GM12878 (cell line): ENCODE data around the gene SP3. TPM values are rescaled to one million over a fixed set of nuclear protein-coding genes. Genes with fewer than 3 reads are reported as not detected.

Experiments
- ATAC-seq: fragments of 200-7000 bp; cut with Tn5 transposase; 3 replicates; pipeline ENCODE4 v1.9.1; 2020; ENCODE audit warnings: mild to moderate bottlenecking, moderate library complexity
- BruUV-seq: library from RNA; stranded (reverse); fragments of 400-500 nt; replicated peaks from 2 replicates; lab custom pipeline; 2021; lab: Mats Ljungman, UMichigan
- CTCF ChIA-PET: fragments of 300-600 bp; sonication (Branson Sonifier 250); formaldehyde crosslinking; extraction: SDS; loops from one replicate; lab custom pipeline; 2021; ENCODE audit warnings: inconsistent platforms; lab: Yijun Ruan, JAX
- POLR2A ChIA-PET: fragments of 350-600 bp; formaldehyde crosslinking; extraction: SDS; loops from one replicate; lab custom pipeline; 2021; ENCODE audit warnings: inconsistent platforms; lab: Charles Lee
- RAD21 ChIA-PET: fragments of 300-600 bp; sonication (Branson Sonifier 250); formaldehyde crosslinking; loops from one replicate; lab custom pipeline; 2023; ENCODE audit warnings: antibody characterized with exemption; ENCODE audit not compliant: unreplicated experiment; lab: Charles Lee
- SMC1A ChIA-PET: fragments of 300-600 bp; sonication (Branson Sonifier 250); formaldehyde crosslinking; loops from one replicate; lab custom pipeline; 2023; ENCODE audit not compliant: unreplicated experiment, uncharacterized antibody; lab: Charles Lee
- DNase-seq: peaks from one replicate; pipeline ENCODE4 v3.0.0-alpha.2; 2011; ENCODE audit warnings: low read depth, low spot score
- FAIRE-seq: peaks from 3 replicates; lab custom pipeline; 2011; peaks lifted over from hg19 to GRCh38; lab: Jason Lieb, UNC
- H2AFZ ChIP-seq: 2 replicates; pipeline ENCODE4 v1.6.0; 2011; ENCODE audit warnings: low read depth, low read length, control low read depth; ENCODE audit not compliant: control insufficient read depth
- H3K27ac ChIP-seq: 2 replicates; pipeline ENCODE4 v1.5.1; 2011; ENCODE audit warnings: control low read depth; ENCODE audit not compliant: control insufficient read depth, insufficient read depth
- H3K27me3 ChIP-seq, 2 experiments: replicated peaks in 1 of 2; 2 replicates each; pipeline versions ENCODE4 v1.6.0 to v1.6.1; 2011; ENCODE audit warnings: low read length in 1 of 2; ENCODE audit not compliant: control insufficient read depth in 2 of 2, insufficient read depth in 2 of 2
- H3K36me3 ChIP-seq, 2 experiments: 2 replicates each; pipeline ENCODE4 v1.5.1; 2011; ENCODE audit warnings: low read length in 1 of 2; ENCODE audit not compliant: control insufficient read depth in 2 of 2, insufficient read depth in 2 of 2
- H3K4me1 ChIP-seq: 2 replicates; pipeline ENCODE4 v1.6.1; 2011; ENCODE audit warnings: mild to moderate bottlenecking, low read length, moderate library complexity, mixed read lengths; ENCODE audit not compliant: control insufficient read depth, insufficient read depth
- H3K4me2 ChIP-seq: 2 replicates; pipeline ENCODE4 v1.6.0; 2011; ENCODE audit warnings: control low read depth; ENCODE audit not compliant: control insufficient read depth, insufficient read depth
- H3K4me3 ChIP-seq: fragments of 200-600 bp; sonication (generic); 2 replicates; pipeline ENCODE4 v1.5.1; 2016
- H3K79me2 ChIP-seq: 2 replicates; pipeline ENCODE4 v1.6.0; 2011; ENCODE audit warnings: low read length; ENCODE audit not compliant: control insufficient read depth, insufficient read depth
- H3K9ac ChIP-seq: 2 replicates; pipeline ENCODE4 v1.8.0; 2011; ENCODE audit warnings: low read length, control low read depth, mixed read lengths; ENCODE audit not compliant: control insufficient read depth, insufficient read depth
- H3K9me3 ChIP-seq: replicated peaks from 3 replicates; pipeline ENCODE4 v1.5.1; 2011; ENCODE audit warnings: mild to moderate bottlenecking, low read length; ENCODE audit not compliant: control insufficient read depth, insufficient read depth
- H4K20me1 ChIP-seq: 2 replicates; pipeline ENCODE4 v1.6.0; 2011; ENCODE audit not compliant: control insufficient read depth, insufficient read depth
- BACH1 ChIP-seq: fragments of 450-650 bp; IDR thresholded peaks from 2 replicates; pipeline ENCODE4 v1.6.1; 2017; ENCODE audit warnings: mild to moderate bottlenecking, borderline replicate concordance
- DPF2 ChIP-seq: fragments of 450-650 bp; IDR thresholded peaks from 2 replicates; pipeline ENCODE4 v1.6.1; 2017; ENCODE audit warnings: mild to moderate bottlenecking
- E4F1 ChIP-seq: fragments of 450-650 bp; IDR thresholded peaks from 2 replicates; pipeline ENCODE4 v1.6.1; 2018; ENCODE audit warnings: borderline replicate concordance, mild to moderate bottlenecking; ENCODE audit not compliant: partially characterized antibody
- EED ChIP-seq: sonication (generic); IDR thresholded peaks from 2 replicates; pipeline ENCODE4 v1.6.1; 2016; ENCODE audit warnings: antibody characterized with exemption, low read depth
- GATAD2B ChIP-seq: fragments of 450-650 bp; conservative IDR thresholded peaks from 2 replicates; pipeline ENCODE4 v1.6.1; 2017; ENCODE audit warnings: low read depth, mild to moderate bottlenecking, moderate library complexity
- IKZF1 ChIP-seq: fragments of 450-650 bp; conservative IDR thresholded peaks from 2 replicates; pipeline ENCODE4 v1.6.1; 2017; ENCODE audit warnings: antibody characterized with exemption, mild to moderate bottlenecking
- IKZF2 ChIP-seq, 2 experiments: fragments of 450-650 bp; IDR thresholded peaks; 2 replicates each; pipeline ENCODE4 v1.6.1; 2017; ENCODE audit warnings: mild to moderate bottlenecking in 2 of 2, moderate library complexity in 2 of 2
- MTA2 ChIP-seq: fragments of 450-650 bp; IDR thresholded peaks from 2 replicates; pipeline ENCODE4 v1.6.1; 2016; ENCODE audit warnings: low read depth, mild to moderate bottlenecking, moderate library complexity
- MYB ChIP-seq: fragments of 150-350 bp; IDR thresholded peaks from 2 replicates; pipeline ENCODE4 v1.6.1; 2014; ENCODE audit warnings: mild to moderate bottlenecking, low read depth, low read length, borderline replicate concordance
- NR2F1 ChIP-seq: fragments of 450-650 bp; conservative IDR thresholded peaks from 2 replicates; pipeline ENCODE4 v1.6.1; 2017; ENCODE audit warnings: mild to moderate bottlenecking
- PAX5 ChIP-seq: IDR thresholded peaks from 2 replicates; pipeline ENCODE4 v1.6.1; 2011; ENCODE audit warnings: low read depth, low read length, borderline replicate concordance
- RUNX3 ChIP-seq: IDR thresholded peaks from 2 replicates; pipeline ENCODE4 v1.6.1; 2012; ENCODE audit warnings: low read length, inconsistent platforms
- USF1 ChIP-seq: IDR thresholded peaks from 2 replicates; pipeline ENCODE4 v1.6.1; 2011; ENCODE audit warnings: borderline replicate concordance, low read depth, mild to moderate bottlenecking, moderate library complexity, mixed read lengths, low read length; ENCODE audit not compliant: insufficient read depth; ENCODE audit errors: extremely low read length
- ZBTB33 ChIP-seq: fragments of 450-650 bp; IDR thresholded peaks from 2 replicates; pipeline ENCODE4 v1.6.1; 2017; ENCODE audit warnings: mild to moderate bottlenecking
- ZNF687 ChIP-seq: fragments of 450-650 bp; IDR thresholded peaks from 2 replicates; pipeline ENCODE4 v1.6.1; 2017; ENCODE audit warnings: mild to moderate bottlenecking, moderate library complexity
- WGBS: methylation state at CpG from one replicate; pipeline ENCODE4 v1.1.6; 2016; ENCODE audit warnings: low lambda C conversion rate; ENCODE audit not compliant: insufficient replicate concordance, insufficient coverage; ENCODE audit errors: missing lambda C conversion rate; 5-methylcytosine and 5-hydroxymethylcytosine counted together
- in situ Hi-C: fragments of 300-500 bp; cut with MboI; formaldehyde crosslinking; loops from 9 replicates; pipeline ENCODE4 v1.14.3; 2018; ENCODE audit warnings: mixed read lengths
- intact Hi-C: fragments of 100-400 bp; cut with micrococcal nuclease; formaldehyde crosslinking; loops from one replicate; pipeline ENCODE4 v1.14.2; 2022; ENCODE audit not compliant: unreplicated experiment
- polyA plus RNA-seq, 11 experiments: library from polyadenylated mRNA; depleted of rRNA in 4 of 11; unstranded in 6 of 11; stranded (reverse) in 5 of 11; fragments of >200 nt; fragmentation: Nextera tagmentation in 4 of 11; fragmentation: Illumina TruSeq in 1 of 11; extraction: Ambion mirVana in 4 of 11; extraction: Trizol in 1 of 11; gene quantifications; 1 replicate in 1 of 11; 2 replicates in 10 of 11; pipeline versions ENCODE4 v1.2.1 to v1.2.3, GENCODE V29; 2011 to 2016; ENCODE audit warnings: inconsistent platforms in 2 of 11, missing spikeins in 2 of 11, low read depth in 1 of 11
- total RNA-seq, 4 experiments: library from RNA; depleted of rRNA in 3 of 4; stranded (reverse); fragments of >200 nt in 3 of 4; fragmentation: Illumina TruSeq in 1 of 4; extraction: Trizol in 1 of 4; gene quantifications; 2 replicates each; pipeline versions ENCODE4 v1.2.1 to v1.2.3, GENCODE V29; 2013 to 2021

Gene SP3
- total and polyA plus RNA-seq, 10 of the 15 experiments (the other 5 are each of a cell fraction or from before 2014, with no cell fraction given) = 9.9 to 87.6 (median 52.4) TPM

- FAIRE-seq (no peak), DNase-seq (peak; percentile 84), ATAC-seq (peak; percentile 99)
- intact Hi-C loops (no loop called here), in situ Hi-C loops (no loop called here)
- ChIA-PET CTCF (interaction anchor here (0.6 to 1.4 kb wide), 2 partner anchors 9 to 17 kb away, joined by 3 to 4 read pairs; no protein-coding TSS in a partner anchor), RAD21 (interaction anchor here (1.0 kb wide), 1 partner anchor 24 kb away, joined by 3 read pairs; no protein-coding TSS in a partner anchor), POLR2A (no interaction called here), SMC1A (interaction anchor here (0.9 to 1.9 kb wide), 5 partner anchors 10 to 198 kb away, joined by 3 to 5 read pairs (median 3); no protein-coding TSS in a partner anchor)
- Histone ChIP-seq H3K9me3 (no peaks in the 10 kb centered on the region; the same call in 2 of the 3 replicates), H3K79me2 (no peaks in the 10 kb centered on the region), H3K9ac (peak overlapping the region; percentile 4; the same call in 1 of the 2 replicates), H3K4me3 (no peak overlapping the region), H2AFZ (no peak overlapping the region; the same call in 1 of the 2 replicates), H3K4me2 (peak overlapping the region; percentile 69), H3K27ac (no peak overlapping the region), H3K4me1 (peaks cover 12% of the 10 kb centered on the region), H3K36me3 (no peaks in the 10 kb centered on the region; a peak in 1 of 4 replicates), H4K20me1 (no peaks in the 10 kb centered on the region), H3K27me3 (no peaks in the 10 kb centered on the region)
- WGBS = 0% methylated on average over 1 of the region's 1 CpG
- no TSS peak for BruUV-seq
- no peak for TF ChIP-seq BACH1
- TF ChIP-seq IKZF1 = peak; percentile 62
- peak; percentile 90 for TF ChIP-seq PAX5
- TF ChIP-seq NR2F1 = peak; percentile 45
- peak; percentile 39; the same call in 1 of the 2 replicates for TF ChIP-seq DPF2
- TF ChIP-seq ZNF687 = no peak
- TF ChIP-seq MTA2 = peak; percentile 33; the same call in 1 of the 2 replicates
- peak; percentile 47 for TF ChIP-seq RUNX3
- no peak for TF ChIP-seq MYB
- peak; percentile 45 to 80; a peak in 3 of 4 replicates for TF ChIP-seq IKZF2 (IDR thresholded peaks at IDR 0.05)
- TF ChIP-seq EED = peak; percentile 57
- no peak for TF ChIP-seq E4F1
- TF ChIP-seq ZBTB33 = no peak
- TF ChIP-seq GATAD2B = 0 out of 2 replicates have a peak, but pooled peaks have one; percentile 24
- TF ChIP-seq USF1 = no peak
Observed at GRCh38 chr2:173874894-173875237, 90.3 kb downstream of the SP3 start.
